GM21786 (cell line): ENCODE results near the gene AFAP1L1.

Experiments used
- ATAC-seq: cut with Tn5 transposase; IDR thresholded peaks from one replicate; pipeline ENCODE4 v1.9.1; 2021; ENCODE audit not compliant: unreplicated experiment

Gene AFAP1L1

GRCh38 chr5:149367972-149368645, 96.5 kb downstream of the AFAP1L1 start:
- ATAC-seq, result no peak

GRCh38 chr5:149370878-149371277, 99.2 kb downstream of the AFAP1L1 start:
- no peak for ATAC-seq

- peak; percentile 84 for ATAC-seq
Observed at GRCh38 chr5:149371296-149371962, 99.8 kb downstream of the AFAP1L1 start.

GRCh38 chr5:149372076-149372795, 100.6 kb downstream of the AFAP1L1 start:
- no peak for ATAC-seq

GRCh38 chr5:149372932-149373331, 101.3 kb downstream of the AFAP1L1 start:
- ATAC-seq, result no peak

- ATAC-seq, result no peak
Observed at GRCh38 chr5:149374303-149374702, 102.6 kb downstream of the AFAP1L1 start.

- no peak for ATAC-seq
Observed at GRCh38 chr5:149374801-149375200, 103.1 kb downstream of the AFAP1L1 start.

GRCh38 chr5:149375434-149375833, 103.8 kb downstream of the AFAP1L1 start:
- ATAC-seq, result no peak

GRCh38 chr5:149376104-149376503, 104.4 kb downstream of the AFAP1L1 start:
- ATAC-seq, result no peak

- ATAC-seq, result no peak
Observed at GRCh38 chr5:149376711-149377447, 105.2 kb downstream of the AFAP1L1 start.

- ATAC-seq, result no peak
Observed at GRCh38 chr5:149378241-149378820, 106.7 kb downstream of the AFAP1L1 start.

- no peak for ATAC-seq
Observed at GRCh38 chr5:149379177-149379761, 107.6 kb downstream of the AFAP1L1 start, which contains the start of gene IL17B. TSS of gene IL17B (minus strand) at chr5:149379292. CDS start at chr5:149379225, 67 bp downstream.

GRCh38 chr5:149379818-149380374, 108.2 kb downstream of the AFAP1L1 start:
- ATAC-seq, result no peak

- no peak for ATAC-seq
Observed at GRCh38 chr5:149380466-149381121, 108.9 kb downstream of the AFAP1L1 start.

GRCh38 chr5:149381261-149381985, 109.8 kb downstream of the AFAP1L1 start:
- ATAC-seq, result peak; percentile 19

- ATAC-seq, result peak; percentile 58
Observed at GRCh38 chr5:149381986-149382338, 110.3 kb downstream of the AFAP1L1 start.

- ATAC-seq, result no peak
Observed at GRCh38 chr5:149382517-149383220, 111.0 kb downstream of the AFAP1L1 start.

GRCh38 chr5:149383399-149383798, 111.7 kb downstream of the AFAP1L1 start:
- no peak for ATAC-seq
